HG02678 (cell line): ENCODE data around the gene ANKS1B.
A peak's percentile ranks its signal among the peaks of the same experiment; 100 is the strongest.
"Not testable (repeated sequence)": the region's sequence is repeated elsewhere in the genome, so short reads cannot be mapped to it uniquely, and the experiment has no call there.

Experiments used
- ATAC-seq: cut with Tn5 transposase; IDR thresholded peaks from one replicate; pipeline ENCODE4 v1.9.1; 2021; ENCODE audit warnings: mild to moderate bottlenecking, moderate library complexity; ENCODE audit not compliant: unreplicated experiment

The ANKS1B gene

GRCh38 chr12:98799822-98800221 is 1184.9 kb downstream of the ANKS1B start:
- no peak for ATAC-seq

- no peak for ATAC-seq
Observed at GRCh38 chr12:98799146-98799810, 1185.5 kb downstream of the ANKS1B start.

GRCh38 chr12:98797200-98797599 is 1187.5 kb downstream of the ANKS1B start:
- no peak for ATAC-seq

DNA sequence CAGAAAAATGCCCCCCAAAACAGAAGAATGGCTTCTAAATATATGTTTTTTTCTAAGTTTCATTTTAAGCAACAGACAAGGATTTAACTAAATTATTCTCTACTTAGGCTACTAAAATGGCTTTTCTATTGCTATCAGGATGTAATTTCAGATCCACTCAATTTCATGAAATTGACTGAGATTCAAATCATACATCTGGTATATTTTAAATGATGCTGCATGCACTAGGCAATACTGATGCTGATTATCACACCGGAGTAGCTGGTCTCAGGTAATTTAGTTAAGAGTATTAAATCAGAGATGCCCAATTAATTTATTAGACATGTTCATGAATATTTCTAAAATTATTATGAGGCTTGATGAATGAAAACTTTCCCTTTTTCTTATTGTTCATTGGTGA is 1188.0 kb downstream of the ANKS1B start:
- no peak for ATAC-seq

GRCh38 chr12:98793121-98793520 is 1191.6 kb downstream of the ANKS1B start:
- ATAC-seq: no peak

DNA sequence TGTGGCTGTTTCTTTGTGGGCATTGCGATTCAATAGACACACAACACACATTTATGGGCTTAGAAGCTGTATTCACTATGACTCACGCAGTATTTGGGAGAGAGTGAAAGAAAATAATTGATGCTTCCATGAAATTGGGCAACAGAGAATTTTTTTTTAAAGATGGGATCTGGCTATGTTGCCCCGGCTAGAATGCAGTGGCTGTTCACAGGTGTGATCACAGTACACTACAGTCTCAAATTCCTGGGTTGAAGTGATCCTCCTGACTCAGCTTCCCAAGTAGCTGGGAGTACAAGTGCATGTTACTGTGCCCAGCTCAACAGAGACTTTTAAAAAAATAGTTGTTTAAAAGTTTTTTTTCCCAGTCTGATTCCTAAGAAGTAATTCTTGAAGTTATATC is 1193.3 kb downstream of the ANKS1B start:
- ATAC-seq: no peak

- no peak for ATAC-seq
Observed at GRCh38 chr12:98788396-98788795, 1196.3 kb downstream of the ANKS1B start.

GRCh38 chr12:98786653-98787052 is 1198.1 kb downstream of the ANKS1B start:
- no peak for ATAC-seq

GRCh38 chr12:98783420-98783819 is 1201.3 kb downstream of the ANKS1B start:
- ATAC-seq: no peak

GRCh38 chr12:98780261-98780660 is 1204.5 kb downstream of the ANKS1B start:
- no peak for ATAC-seq

DNA sequence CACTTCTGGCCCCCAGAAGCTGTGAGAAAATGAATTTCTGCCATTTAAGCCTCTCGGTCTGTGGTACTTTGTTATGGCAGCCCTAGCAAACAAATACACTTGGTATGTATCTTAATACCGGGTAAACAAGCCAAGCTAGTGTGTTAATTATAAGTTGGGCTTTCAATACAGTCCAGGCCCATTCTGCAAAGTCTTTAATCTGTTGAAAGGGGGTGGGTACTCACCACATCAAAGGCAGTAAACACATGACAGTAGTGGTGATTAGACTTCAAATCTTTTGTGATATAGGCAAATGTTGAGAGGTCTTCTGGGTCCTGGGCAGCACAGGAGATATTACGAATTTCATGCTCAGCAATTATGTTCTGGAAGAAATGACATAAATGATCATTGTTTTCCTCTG is 1211.9 kb downstream of the ANKS1B start:
- no peak for ATAC-seq

GRCh38 chr12:98771811-98772752 is 1212.7 kb downstream of the ANKS1B start:
- ATAC-seq: no peak

DNA sequence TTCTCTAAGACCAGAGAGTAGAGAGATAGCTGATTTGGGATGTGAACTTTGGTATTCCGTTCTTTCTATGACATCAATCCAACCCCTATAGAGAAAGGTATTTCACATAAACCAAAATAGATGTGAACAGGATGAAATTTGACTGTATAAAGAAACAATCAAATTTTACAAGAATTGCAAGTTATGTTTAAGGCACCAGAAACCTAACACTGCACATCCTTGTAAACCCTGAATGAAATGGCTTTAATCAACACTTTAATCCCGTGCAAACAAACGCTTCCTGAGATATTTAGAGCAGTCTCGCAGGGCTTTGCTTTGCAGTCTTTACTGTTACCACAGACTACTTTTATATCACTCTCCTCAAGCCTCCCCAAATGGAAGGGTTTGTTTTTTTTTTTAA is 1214.5 kb downstream of the ANKS1B start:
- ATAC-seq: no peak

DNA sequence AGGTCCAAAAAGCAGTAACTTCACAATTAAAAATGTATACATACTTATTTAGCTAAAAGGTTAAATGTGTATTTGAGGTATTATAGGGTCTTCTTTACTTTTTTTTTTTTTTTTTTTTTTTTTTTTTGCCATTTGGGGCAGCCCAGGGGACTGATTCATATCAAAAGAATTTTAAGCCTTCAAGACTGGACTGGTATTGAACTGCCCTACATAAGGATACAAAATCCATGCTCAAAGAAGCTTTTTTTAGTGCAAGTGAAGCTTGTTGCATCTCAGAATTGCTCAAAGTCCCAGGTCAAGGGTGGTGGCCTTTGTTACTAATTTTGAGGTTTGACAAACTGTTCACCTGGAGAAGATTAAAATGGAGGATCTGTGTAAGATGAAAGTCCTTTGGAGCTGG is 1215.7 kb downstream of the ANKS1B start:
- ATAC-seq: no peak

DNA sequence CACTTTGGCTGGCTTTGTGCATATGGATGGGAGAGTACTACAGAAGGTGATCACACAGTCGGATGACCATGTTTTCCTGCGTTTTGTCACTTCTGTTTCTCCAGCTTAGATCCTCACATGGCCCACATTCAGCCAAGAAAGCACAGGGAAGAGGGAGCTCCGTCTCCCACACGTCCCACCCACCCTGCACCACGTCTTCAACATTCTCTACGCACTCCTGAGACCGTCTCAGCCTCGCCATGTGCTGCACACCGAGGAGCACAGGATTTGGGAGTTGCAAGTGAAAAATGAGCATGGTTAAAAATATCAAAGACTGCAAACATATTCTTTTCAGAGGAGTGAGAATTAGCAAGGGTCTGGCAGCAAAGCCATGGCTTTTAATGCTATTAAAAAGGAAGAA is 1217.5 kb downstream of the ANKS1B start:
- ATAC-seq: no peak

DNA sequence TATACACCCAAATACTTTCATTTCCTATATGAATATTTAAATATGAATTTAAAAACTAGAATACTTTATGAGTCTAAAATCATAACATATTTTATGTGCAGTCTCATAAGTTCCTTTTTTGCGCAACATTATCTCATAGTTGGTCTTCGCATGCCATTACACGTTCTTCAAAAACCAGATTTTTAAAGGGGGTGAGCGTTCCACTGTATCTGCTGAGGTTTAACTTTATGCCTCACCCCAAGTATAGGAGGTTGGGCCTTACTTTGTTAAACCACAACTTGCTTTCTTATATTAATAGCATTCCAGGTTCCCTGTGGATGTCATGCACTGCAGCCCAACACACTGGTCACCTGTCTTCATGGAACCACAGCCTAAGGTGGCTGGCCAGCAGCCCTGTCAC is 1221.1 kb downstream of the ANKS1B start:
- no peak for ATAC-seq

GRCh38 chr12:98758331-98758730 is 1226.4 kb downstream of the ANKS1B start:
- ATAC-seq: no peak

GRCh38 chr12:98757455-98757854 is 1227.3 kb downstream of the ANKS1B start:
- ATAC-seq: no peak

DNA sequence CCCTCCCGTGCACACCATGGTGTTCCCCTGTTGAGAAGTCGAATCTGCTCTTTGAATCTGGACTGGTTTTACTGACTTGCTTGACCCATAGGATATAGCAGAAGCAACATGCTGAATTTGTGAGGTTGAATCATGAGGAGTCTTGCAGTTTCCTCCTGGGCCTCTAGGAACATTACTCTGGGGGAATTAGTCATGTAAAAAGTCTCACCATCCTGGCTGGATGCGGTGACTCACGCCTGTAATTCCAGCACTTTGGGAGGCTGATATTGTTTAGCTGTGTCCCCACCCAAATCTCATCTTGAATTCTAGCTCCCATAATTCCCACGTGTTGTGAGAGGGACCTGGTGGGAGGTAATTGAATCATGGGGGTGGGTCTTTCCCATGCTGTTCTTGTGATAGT is 1228.9 kb downstream of the ANKS1B start:
- ATAC-seq: not testable (repeated sequence)

GRCh38 chr12:98754095-98754494 is 1230.6 kb downstream of the ANKS1B start:
- ATAC-seq: peak; percentile 99

DNA sequence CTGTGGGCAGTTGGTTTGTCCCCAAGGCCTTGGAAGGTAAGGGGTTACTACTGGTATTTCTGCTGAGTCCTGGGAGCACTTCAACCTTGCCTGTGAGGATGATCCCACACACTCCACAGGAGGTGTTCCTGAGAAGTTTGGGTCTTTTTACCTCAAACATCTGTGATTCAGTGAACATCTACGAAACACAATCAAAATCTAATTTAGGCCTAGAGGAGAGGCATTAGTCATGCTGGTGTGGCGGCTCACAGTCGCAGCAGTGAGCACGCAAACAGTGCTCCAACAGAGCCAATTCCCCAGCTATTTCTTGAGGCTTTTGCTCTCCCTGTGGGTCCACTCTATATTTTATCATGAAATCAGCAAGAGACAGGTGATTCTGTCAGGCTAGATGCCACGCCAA is 1232.0 kb downstream of the ANKS1B start:
- ATAC-seq: no peak

DNA sequence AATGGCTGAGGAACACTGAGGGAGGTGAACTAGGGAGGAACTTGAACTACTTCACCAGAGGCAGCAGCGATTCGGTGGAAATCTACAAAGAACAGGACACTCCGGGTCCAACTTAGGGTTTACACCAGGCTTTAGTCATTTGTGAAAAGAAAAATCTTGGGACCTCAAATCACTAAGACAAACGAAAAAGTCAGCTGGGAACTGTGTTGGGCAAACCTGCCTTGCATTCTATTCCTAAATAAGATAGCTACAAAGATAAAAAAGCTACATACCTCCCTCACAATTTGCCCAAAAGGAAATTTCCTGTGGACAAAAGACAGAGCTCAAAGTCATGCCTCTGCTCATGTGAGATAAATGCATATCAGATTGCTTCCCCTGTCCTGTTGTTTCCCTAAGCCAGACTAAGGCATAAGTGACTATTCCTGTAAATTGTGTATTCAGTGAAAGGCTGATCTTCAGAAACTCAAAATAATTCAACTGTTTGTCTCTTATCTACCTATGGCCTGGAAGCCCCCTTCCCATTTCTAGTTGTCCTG is 1233.1 kb downstream of the ANKS1B start:
- no peak for ATAC-seq
